GF-D8 (cell line): ENCODE results near the gene HPRT1.
"Not testable (repeated sequence)": the region's sequence is repeated elsewhere in the genome, so short reads cannot be mapped to it uniquely, and the experiment has no call there.

ENCODE experiments used
- DNase-seq: peaks from one replicate; lab custom pipeline; 2025; lab: John Stamatoyannopoulos, UW

HPRT1 gene

GRCh38 chrX:134460005-134460861, at the start of gene HPRT1:
Gene HPRT1 (plus strand): TSS chrX:134460165. CDS start chrX:134460312, 147 bp downstream.
- DNase-seq = peak; percentile 51

GRCh38 chrX:134416087-134416486, 43.9 kb upstream of the HPRT1 start:
- no peak for DNase-seq

- DNase-seq = no peak
Measured at GRCh38 chrX:134418317-134419113, 41.5 kb upstream of the HPRT1 start.

- no peak for DNase-seq
Measured at GRCh38 chrX:134419784-134420183, 40.2 kb upstream of the HPRT1 start.

GRCh38 chrX:134423606-134424005, 36.4 kb upstream of the HPRT1 start:
- DNase-seq = no peak

- no peak for DNase-seq
Measured at GRCh38 chrX:134426281-134426680, 33.7 kb upstream of the HPRT1 start.

- DNase-seq = no peak
Measured at GRCh38 chrX:134431894-134432293, 28.1 kb upstream of the HPRT1 start.

GRCh38 chrX:134435894-134436293, 24.1 kb upstream of the HPRT1 start:
- no peak for DNase-seq

- DNase-seq = no peak
Measured at GRCh38 chrX:134443020-134443419, 16.9 kb upstream of the HPRT1 start.

- no peak for DNase-seq
Measured at GRCh38 chrX:134443461-134443860, 16.5 kb upstream of the HPRT1 start.

- no peak for DNase-seq
Measured at GRCh38 chrX:134444681-134445080, 15.3 kb upstream of the HPRT1 start.

- no peak for DNase-seq
Measured at GRCh38 chrX:134452596-134452995, 7.4 kb upstream of the HPRT1 start.

GRCh38 chrX:134453631-134454030, 6.3 kb upstream of the HPRT1 start:
- no peak for DNase-seq

- no peak for DNase-seq
Measured at GRCh38 chrX:134454506-134454905, 5.5 kb upstream of the HPRT1 start.

GRCh38 chrX:134457708-134458107, 2.3 kb upstream of the HPRT1 start:
- no peak for DNase-seq

- no peak for DNase-seq
Measured at GRCh38 chrX:134459683-134460004, 321 bp upstream of the HPRT1 start.

GRCh38 chrX:134460862-134461220, 876 bp downstream of the HPRT1 start:
- DNase-seq = no peak

GRCh38 chrX:134461437-134461836, 1.5 kb downstream of the HPRT1 start:
- DNase-seq = no peak

GRCh38 chrX:134462927-134463326, 3.0 kb downstream of the HPRT1 start:
- no peak for DNase-seq

- DNase-seq = not testable (repeated sequence)
Measured at GRCh38 chrX:134464453-134464852, 4.5 kb downstream of the HPRT1 start.

- peak; percentile 13 for DNase-seq
Measured at GRCh38 chrX:134469486-134469885, 9.5 kb downstream of the HPRT1 start.

GRCh38 chrX:134470013-134470412, 10.0 kb downstream of the HPRT1 start:
- DNase-seq = no peak

- no peak for DNase-seq
Measured at GRCh38 chrX:134472041-134472440, 12.1 kb downstream of the HPRT1 start.
